Osteocyte (in vitro differentiated cells): ENCODE results near the gene VSIR. TPM values are rescaled to one million over a fixed set of nuclear protein-coding genes. Genes with fewer than 3 reads are reported as not detected.

Experiments used
- DNase-seq: peaks from one replicate; pipeline ENCODE4 v3.0.0; 2021; ENCODE audit warnings: mixed read lengths; ENCODE audit not compliant: unreplicated experiment; ENCODE audit errors: extremely low spot score
- H3K27ac Mint-ChIP-seq: one replicate; pipeline ENCODE4 v1.8.0; 2021; ENCODE audit warnings: mild to moderate bottlenecking, mixed read lengths; ENCODE audit not compliant: unreplicated experiment
- H3K27me3 Mint-ChIP-seq: one replicate; pipeline ENCODE4 v1.8.0; 2021; ENCODE audit warnings: mixed read lengths; ENCODE audit not compliant: unreplicated experiment
- H3K36me3 Mint-ChIP-seq: one replicate; pipeline ENCODE4 v1.8.0; 2021; ENCODE audit warnings: mixed read lengths; ENCODE audit not compliant: unreplicated experiment
- H3K4me1 Mint-ChIP-seq: one replicate; pipeline ENCODE4 v1.8.0; 2021; ENCODE audit warnings: mixed read lengths; ENCODE audit not compliant: unreplicated experiment
- H3K4me3 Mint-ChIP-seq: one replicate; pipeline ENCODE4 v1.8.0; 2021; ENCODE audit warnings: mild to moderate bottlenecking, moderate library complexity, mixed read lengths; ENCODE audit not compliant: unreplicated experiment
- H3K9me3 Mint-ChIP-seq: one replicate; pipeline ENCODE4 v1.8.0; 2021; ENCODE audit warnings: mixed read lengths; ENCODE audit not compliant: unreplicated experiment
- CTCF ChIP-seq: fragments of 200-600 bp; sonication (generic); IDR thresholded peaks from 2 replicates; pipeline ENCODE4 v1.5.0; 2021; ENCODE audit warnings: antibody characterized with exemption, mild to moderate bottlenecking, moderate library complexity
- total RNA-seq: library from RNA; stranded (reverse); gene quantifications from 2 replicates; pipeline ENCODE4 v1.2.1, GENCODE V29; 2021

VSIR gene
- total RNA-seq, 1 donor from 2014 or later = 0.75 TPM

DNA sequence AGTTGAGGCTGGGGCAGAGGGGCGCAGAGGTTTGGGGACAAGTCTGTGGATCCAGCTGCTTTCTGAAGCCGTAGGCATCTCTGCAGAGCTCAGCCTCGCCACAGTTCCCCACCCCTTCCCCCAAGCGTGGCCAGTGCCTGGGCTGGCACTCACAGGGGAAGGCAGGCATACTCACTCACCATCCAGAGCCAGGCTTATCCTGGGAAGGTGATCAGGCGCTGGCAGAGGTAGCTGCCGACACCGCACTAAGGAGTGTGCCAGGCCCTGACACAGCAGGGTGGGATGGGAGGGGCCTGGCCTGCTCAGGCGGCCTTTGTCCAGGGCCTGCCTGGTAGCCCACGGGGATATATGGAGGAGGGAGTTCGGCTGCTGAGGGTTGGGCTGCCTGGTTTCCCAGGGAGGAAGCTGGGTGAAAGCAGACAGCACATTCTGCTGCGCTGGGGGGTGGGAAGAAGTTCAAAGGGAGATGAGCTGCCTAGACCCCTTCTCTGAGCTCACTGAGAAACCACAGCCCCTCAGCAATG lies 15.9 kb downstream of the VSIR start:
- no peak overlapping the region for H3K27ac Mint-ChIP-seq
- no peaks in the 10 kb centered on the region for H3K36me3 Mint-ChIP-seq
- H3K4me1 Mint-ChIP-seq = peaks cover 1% of the 10 kb centered on the region
- H3K4me3 Mint-ChIP-seq = no peak overlapping the region
- H3K9me3 Mint-ChIP-seq = no peaks in the 10 kb centered on the region
- DNase-seq = no peak
- H3K27me3 Mint-ChIP-seq = peaks cover 19% of the 10 kb centered on the region
- no peak for TF ChIP-seq CTCF

GRCh38 chr10:71756311-71757191 lies 16.8 kb downstream of the VSIR start:
- Mint-ChIP-seq H3K27ac (no peak overlapping the region), H3K4me1 (peaks cover 1% of the 10 kb centered on the region), H3K27me3 (peaks cover 19% of the 10 kb centered on the region), H3K9me3 (no peaks in the 10 kb centered on the region), H3K36me3 (no peaks in the 10 kb centered on the region), H3K4me3 (no peak overlapping the region)
- no peak for DNase-seq
- no peak for TF ChIP-seq CTCF

DNA sequence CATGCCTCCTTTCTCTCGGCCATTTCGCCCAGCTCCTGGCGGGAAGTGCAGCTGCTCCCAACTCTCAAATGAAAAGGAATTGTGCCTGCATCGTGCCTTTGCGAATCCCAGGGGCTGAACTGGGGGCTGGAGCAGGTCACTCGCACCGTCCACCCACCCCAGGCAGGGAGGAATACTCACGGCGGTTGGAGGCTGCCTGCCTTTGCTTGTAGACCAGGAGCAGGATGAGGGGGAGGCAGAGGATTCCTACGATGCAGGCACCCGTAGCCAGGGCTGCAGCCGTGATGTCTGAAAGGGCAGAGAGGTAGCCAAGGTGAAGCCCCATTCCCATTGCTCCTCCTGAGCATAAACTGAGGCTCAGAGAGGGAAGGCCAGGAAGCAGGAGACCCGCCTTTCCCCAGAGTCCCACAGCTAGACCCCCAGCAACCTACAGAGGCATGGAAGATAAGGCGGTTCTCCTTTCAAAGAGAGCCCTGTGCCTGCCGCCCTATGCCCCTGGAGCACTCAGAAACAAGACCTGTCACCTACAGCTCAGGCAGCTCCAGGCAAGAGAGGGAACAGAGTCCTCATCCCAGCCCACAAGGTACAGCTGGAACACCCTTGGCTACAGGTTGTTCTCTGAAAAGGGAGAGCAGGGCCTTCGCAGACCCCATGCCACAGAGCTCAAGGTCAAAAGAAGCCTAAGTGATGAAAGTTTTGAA lies 18.0 kb downstream of the VSIR start:
- H3K27ac Mint-ChIP-seq = no peak overlapping the region
- peaks cover 1% of the 10 kb centered on the region for H3K4me1 Mint-ChIP-seq
- H3K27me3 Mint-ChIP-seq = peaks cover 19% of the 10 kb centered on the region
- H3K4me3 Mint-ChIP-seq = no peak overlapping the region
- H3K9me3 Mint-ChIP-seq = no peaks in the 10 kb centered on the region
- no peak for DNase-seq
- no peak for TF ChIP-seq CTCF
- no peaks in the 10 kb centered on the region for H3K36me3 Mint-ChIP-seq

DNA sequence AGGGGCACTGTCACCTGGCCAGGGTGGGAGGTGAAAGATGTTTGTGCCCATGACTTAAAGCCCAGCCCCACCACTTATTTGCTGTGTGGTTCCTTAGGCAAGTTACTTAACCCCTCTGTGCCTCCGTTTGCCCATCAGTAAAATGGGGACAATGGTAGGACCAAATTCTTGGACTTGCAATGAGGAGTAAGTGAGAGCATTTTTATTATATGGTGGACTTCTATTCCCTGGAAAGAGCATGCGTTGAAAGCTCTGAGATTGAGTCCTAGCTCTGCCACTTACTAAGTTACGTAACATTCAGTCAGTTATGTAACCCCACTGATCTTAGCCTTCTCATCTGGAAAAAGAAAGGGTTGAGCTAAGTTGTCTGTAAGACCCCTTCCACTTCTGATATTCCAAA lies 18.8 kb downstream of the VSIR start:
- no peak overlapping the region for H3K4me3 Mint-ChIP-seq
- peaks cover 19% of the 10 kb centered on the region for H3K27me3 Mint-ChIP-seq
- no peak for TF ChIP-seq CTCF
- DNase-seq = no peak
- peaks cover 1% of the 10 kb centered on the region for H3K4me1 Mint-ChIP-seq
- no peaks in the 10 kb centered on the region for H3K36me3 Mint-ChIP-seq
- H3K9me3 Mint-ChIP-seq = no peaks in the 10 kb centered on the region
- no peak overlapping the region for H3K27ac Mint-ChIP-seq

- Mint-ChIP-seq H3K9me3 (no peaks in the 10 kb centered on the region), H3K27me3 (peaks cover 19% of the 10 kb centered on the region), H3K4me3 (no peak overlapping the region), H3K27ac (no peak overlapping the region), H3K36me3 (no peaks in the 10 kb centered on the region), H3K4me1 (peaks cover 1% of the 10 kb centered on the region)
- TF ChIP-seq CTCF = no peak
- DNase-seq = no peak
Measured at GRCh38 chr10:71753960-71754505, 19.3 kb downstream of the VSIR start.
